ENCODE measurements around the gene RELN.

DNA sequence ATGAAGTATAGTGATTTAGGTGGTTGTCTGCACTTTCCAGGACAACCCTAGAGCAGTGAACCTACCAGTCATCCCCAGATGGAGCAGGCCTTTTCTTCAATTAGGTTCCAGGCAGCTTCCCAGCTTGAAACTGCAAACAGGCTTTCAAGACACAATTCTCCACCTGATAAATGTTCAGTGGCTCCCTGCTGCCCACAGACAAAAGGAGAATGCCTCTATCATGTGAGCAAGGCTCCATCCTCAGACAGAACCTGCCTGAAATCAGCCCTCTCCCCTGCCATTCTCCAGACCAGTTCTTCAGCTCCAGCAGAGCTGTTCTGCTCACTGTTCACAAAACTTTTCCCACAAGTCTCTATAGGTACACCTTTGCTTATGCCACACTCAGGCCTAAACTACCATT is 22.1 kb downstream of the RELN start:
- TF ChIP-seq POLR2AphosphoS5 (IDR thresholded peaks at IDR 0.05) (no peak), EP300 (IDR thresholded peaks at IDR 0.05) (no peak)
- TF ChIP-seq, protein P1, sequence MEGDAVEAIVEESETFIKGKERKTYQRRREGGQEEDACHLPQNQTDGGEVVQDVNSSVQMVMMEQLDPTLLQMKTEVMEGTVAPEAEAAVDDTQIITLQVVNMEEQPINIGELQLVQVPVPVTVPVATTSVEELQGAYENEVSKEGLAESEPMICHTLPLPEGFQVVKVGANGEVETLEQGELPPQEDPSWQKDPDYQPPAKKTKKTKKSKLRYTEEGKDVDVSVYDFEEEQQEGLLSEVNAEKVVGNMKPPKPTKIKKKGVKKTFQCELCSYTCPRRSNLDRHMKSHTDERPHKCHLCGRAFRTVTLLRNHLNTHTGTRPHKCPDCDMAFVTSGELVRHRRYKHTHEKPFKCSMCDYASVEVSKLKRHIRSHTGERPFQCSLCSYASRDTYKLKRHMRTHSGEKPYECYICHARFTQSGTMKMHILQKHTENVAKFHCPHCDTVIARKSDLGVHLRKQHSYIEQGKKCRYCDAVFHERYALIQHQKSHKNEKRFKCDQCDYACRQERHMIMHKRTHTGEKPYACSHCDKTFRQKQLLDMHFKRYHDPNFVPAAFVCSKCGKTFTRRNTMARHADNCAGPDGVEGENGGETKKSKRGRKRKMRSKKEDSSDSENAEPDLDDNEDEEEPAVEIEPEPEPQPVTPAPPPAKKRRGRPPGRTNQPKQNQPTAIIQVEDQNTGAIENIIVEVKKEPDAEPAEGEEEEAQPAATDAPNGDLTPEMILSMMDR (IDR thresholded peaks at IDR 0.05): no peak
